ENCODE results near the gene MEGF8. TPM values are rescaled to one million over a fixed set of nuclear protein-coding genes. Genes with fewer than 3 reads are reported as not detected.

The MEGF8 gene
- total and polyA plus RNA-seq, 2 of the 13 experiments (the other 11 are each of a cell fraction or from before 2014, with no cell fraction given), result 4.0 to 8.8 TPM

- FAIRE-seq, result no peak
- BruUV-seq (replicated peaks), result no TSS peak
- intact Hi-C loops (cut with micrococcal nuclease; ENCODE audit: unreplicated experiment) (no loop called here), in situ Hi-C loops (cut with HindIII; ENCODE audit: extremely low pct_ligation_motif_present, low pct_unique_long_range_greater_than_20kb) (no loop called here)
- no peak overlapping the region for H3K9ac ChIP-seq (ENCODE audit: insufficient read depth, low read depth, low read length)
- ChIA-PET CTCF (ENCODE audit: low intra/inter-chr PET ratio, low total read pairs) (no interaction called here), POLR2A (no interaction called here)
- TF ChIP-seq LBX2 (CRISPR knock-in tag; IDR thresholded peaks at IDR 0.05; ENCODE audit: borderline replicate concordance) (no peak), RFXAP (CRISPR knock-in tag; IDR thresholded peaks at IDR 0.05; ENCODE audit: borderline replicate concordance) (no peak), ZNF34 (CRISPR knock-in tag; IDR thresholded peaks at IDR 0.05; ENCODE audit: borderline replicate concordance) (no peak), KDM2A (CRISPR knock-in tag; IDR thresholded peaks at IDR 0.05; ENCODE audit: borderline replicate concordance, low read depth) (no peak), PLRG1 (conservative IDR thresholded peaks at IDR 0.05) (0 out of 2 replicates have a peak, but pooled peaks have one; percentile 40), ATF7 (IDR thresholded peaks at IDR 0.05) (peak; percentile 15; the same call in 1 of the 2 replicates), ATF7 (CRISPR knock-in tag; IDR thresholded peaks at IDR 0.05) (no peak), SP140L (CRISPR knock-in tag; IDR thresholded peaks at IDR 0.05; ENCODE audit: borderline replicate concordance) (no peak), SP4 (CRISPR knock-in tag; IDR thresholded peaks at IDR 0.05) (no peak), ZNF816 (CRISPR knock-in tag; IDR thresholded peaks at IDR 0.05; ENCODE audit: borderline replicate concordance) (no peak)
- TF ChIP-seq, protein P1, sequence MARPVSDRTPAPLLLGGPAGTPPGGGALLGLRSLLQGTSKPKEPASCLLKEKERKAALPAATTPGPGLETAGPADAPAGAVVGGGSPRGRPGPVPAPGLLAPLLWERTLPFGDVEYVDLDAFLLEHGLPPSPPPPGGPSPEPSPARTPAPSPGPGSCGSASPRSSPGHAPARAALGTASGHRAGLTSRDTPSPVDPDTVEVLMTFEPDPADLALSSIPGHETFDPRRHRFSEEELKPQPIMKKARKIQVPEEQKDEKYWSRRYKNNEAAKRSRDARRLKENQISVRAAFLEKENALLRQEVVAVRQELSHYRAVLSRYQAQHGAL (CRISPR knock-in tag; IDR thresholded peaks at IDR 0.05; ENCODE audit: not compliant biosample characterization), result no peak
- TF ChIP-seq, protein P2, sequence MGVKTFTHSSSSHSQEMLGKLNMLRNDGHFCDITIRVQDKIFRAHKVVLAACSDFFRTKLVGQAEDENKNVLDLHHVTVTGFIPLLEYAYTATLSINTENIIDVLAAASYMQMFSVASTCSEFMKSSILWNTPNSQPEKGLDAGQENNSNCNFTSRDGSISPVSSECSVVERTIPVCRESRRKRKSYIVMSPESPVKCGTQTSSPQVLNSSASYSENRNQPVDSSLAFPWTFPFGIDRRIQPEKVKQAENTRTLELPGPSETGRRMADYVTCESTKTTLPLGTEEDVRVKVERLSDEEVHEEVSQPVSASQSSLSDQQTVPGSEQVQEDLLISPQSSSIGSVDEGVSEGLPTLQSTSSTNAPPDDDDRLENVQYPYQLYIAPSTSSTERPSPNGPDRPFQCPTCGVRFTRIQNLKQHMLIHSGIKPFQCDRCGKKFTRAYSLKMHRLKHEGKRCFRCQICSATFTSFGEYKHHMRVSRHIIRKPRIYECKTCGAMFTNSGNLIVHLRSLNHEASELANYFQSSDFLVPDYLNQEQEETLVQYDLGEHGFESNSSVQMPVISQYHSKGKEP (CRISPR knock-in tag; IDR thresholded peaks at IDR 0.05), result no peak
- no peak overlapping the region for H3K4me2 ChIP-seq (ENCODE audit: low read depth, low read length)
- DNase-seq (ENCODE audit: low spot score), result no peak
- no peak overlapping the region for H3K27ac ChIP-seq (ENCODE audit: extremely low read length, insufficient read depth, low read length)
- ATAC-seq, result no peak
- H3K27me3 ChIP-seq (ENCODE audit: control insufficient read depth in 1 of 2, insufficient read depth in 2 of 2, low read length in 2 of 2), result no peaks in the 10 kb centered on the region
- H4K20me1 ChIP-seq (ENCODE audit: insufficient read depth, low read length), result no peaks in the 10 kb centered on the region
- peaks cover 3% of the 10 kb centered on the region for H3K79me2 ChIP-seq (ENCODE audit: insufficient read depth, low read length)
- no peaks in the 10 kb centered on the region for H3K9me3 ChIP-seq (ENCODE audit: low read length)
- peaks cover 6 to 23% of the 10 kb centered on the region in 2 experiments; a peak in 4 of 5 replicates for H3K36me3 ChIP-seq (replicated peaks in 1 of 2; ENCODE audit: control insufficient read depth in 1 of 2, insufficient read depth in 2 of 2, low read length in 2 of 2)
- no peak overlapping the region for H3K4me3 ChIP-seq (replicated peaks in 1 of 3; ENCODE audit: insufficient read depth in 1 of 3, low read depth in 2 of 3, low read length in 3 of 3)
- H2AFZ ChIP-seq (ENCODE audit: low read length), result no peak overlapping the region
- H3K4me1 ChIP-seq (ENCODE audit: insufficient read depth, low read length), result peaks cover 12% of the 10 kb centered on the region
- WGBS (ENCODE audit: low lambda C conversion rate), result 96% methylated on average over 10 of the region's 13 CpGs
Measured at GRCh38 chr19:42334697-42335373, 9.4 kb downstream of the MEGF8 start.
